HG03060 (cell line): ENCODE results near the gene DLG4.

Experiments
- ATAC-seq: cut with Tn5 transposase; IDR thresholded peaks from one replicate; pipeline ENCODE4 v1.9.1; 2021; ENCODE audit warnings: low read depth, moderate number of reproducible peaks; ENCODE audit not compliant: unreplicated experiment

Gene DLG4

DNA sequence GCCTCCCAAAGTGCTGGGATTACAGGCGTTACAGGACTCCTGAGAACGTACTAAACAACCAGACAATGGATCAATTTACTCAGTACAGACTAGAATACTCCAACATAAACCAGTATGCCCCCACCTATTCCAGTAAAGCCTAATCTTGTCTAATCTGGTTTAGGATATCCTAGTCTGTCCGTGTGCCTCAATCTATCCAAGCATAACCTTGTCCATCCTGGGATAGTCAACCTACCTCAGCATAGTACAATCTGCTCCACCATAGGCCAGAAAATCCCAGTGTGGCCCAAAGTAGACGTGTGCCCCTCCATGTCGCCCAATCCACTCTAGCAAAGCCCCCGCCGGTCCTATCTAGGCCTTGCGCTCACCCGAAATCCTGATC lies 14.1 kb upstream of the DLG4 start:
- no peak for ATAC-seq

DNA sequence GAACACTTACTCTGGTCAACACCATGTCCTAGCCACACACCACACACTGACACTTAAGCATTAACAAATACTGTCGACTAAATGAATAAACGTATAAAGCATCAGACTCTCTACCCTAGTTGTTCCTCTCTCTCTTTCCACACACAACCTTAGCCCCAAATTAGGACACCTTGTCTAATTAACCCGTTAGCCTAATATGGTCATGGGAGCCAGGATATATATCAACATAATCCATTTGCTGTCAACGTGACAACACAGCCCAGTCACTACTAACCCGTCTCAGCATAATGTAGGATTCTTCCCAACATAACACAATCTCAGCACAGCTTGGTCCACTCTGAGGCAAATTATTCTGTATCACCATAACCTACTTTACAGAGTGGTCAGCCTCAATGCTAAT lies 12.5 kb upstream of the DLG4 start:
- ATAC-seq: no peak

DNA sequence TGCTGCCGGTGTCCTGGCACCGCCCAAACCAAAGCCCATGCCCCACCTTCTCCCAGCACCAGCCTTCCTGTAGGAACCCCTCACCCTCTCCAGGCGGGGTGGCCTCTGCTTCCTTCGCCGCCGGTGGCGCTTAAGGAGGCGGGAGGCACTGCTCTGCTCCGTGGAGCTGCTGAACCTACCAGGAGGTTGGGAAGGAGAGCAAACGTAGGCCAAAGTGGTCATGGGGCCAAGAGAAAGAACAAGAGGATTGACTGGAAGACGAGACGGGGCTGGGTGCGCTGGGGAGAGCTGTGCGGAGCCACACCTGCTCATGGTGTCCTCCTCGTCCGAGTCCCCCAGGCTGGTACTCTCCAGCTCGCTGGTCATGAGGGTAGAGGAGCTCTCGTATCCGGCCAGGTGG lies 9.9 kb upstream of the DLG4 start:
- no peak for ATAC-seq

DNA sequence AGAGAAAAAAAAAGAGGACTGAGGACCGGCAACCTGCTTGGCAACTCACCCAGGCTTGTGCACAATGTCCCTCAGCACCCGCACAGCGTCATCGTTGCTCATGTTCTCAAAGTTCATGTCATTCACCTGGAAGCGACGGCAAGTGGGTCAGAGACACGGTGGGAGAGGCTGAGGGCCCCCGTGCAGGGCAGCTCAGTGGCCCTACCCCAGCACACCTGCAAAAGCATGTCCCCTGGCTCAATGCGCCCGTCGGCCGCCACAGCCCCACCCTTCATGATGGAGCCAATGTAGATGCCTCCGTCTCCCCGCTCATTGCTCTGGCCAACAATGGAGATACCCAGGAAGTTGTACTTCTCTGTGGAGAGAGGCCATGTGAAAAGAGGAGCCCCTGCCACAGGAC lies 9.3 kb upstream of the DLG4 start:
- ATAC-seq: no peak

DNA sequence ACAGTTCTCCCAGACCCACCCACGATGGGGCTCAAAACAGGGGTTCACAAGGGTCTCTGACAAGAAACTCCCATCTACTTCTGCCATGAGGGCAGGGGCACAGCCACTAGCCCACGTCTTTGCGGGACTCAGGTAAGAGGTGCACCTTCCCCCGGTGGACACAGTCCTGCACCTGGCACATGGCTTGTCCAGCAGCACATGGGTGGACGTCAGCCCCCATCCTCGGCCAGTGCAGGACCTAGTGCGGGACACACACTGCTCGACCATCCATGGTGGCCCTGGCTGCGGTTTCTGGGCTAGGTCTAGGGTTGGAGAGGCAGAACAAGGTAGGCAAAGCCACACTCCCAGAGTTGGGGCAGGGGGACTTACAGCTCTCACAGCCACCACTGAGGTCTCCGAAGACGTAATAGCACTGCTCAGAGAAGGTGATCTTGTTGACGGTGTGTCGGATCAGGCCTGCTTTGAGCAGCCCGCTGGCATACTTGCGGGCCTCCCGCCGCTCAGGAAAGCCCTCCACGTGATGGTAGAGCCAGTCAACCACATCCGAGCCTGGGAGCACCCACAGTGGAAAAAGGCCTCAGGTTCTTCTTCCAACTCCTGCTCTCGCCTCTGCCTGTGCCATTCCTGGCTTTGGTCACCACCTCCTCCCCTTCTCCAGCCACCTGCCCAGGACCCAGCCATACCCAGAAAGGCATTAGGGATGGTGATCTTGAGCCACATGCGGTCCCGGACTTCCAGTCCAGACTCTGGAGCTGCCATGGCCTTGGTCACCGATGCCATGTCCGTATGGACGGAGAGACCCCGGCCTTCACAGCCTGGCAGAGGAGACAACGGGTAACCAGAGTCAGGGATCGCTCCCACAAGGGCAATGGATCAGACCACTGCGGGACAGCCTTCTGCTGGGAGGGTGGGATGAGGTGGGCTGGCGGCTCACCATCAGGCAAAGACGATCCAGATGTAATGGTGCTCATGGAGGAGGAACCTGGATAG lies 7.4 kb upstream of the DLG4 start:
- ATAC-seq: no peak

DNA sequence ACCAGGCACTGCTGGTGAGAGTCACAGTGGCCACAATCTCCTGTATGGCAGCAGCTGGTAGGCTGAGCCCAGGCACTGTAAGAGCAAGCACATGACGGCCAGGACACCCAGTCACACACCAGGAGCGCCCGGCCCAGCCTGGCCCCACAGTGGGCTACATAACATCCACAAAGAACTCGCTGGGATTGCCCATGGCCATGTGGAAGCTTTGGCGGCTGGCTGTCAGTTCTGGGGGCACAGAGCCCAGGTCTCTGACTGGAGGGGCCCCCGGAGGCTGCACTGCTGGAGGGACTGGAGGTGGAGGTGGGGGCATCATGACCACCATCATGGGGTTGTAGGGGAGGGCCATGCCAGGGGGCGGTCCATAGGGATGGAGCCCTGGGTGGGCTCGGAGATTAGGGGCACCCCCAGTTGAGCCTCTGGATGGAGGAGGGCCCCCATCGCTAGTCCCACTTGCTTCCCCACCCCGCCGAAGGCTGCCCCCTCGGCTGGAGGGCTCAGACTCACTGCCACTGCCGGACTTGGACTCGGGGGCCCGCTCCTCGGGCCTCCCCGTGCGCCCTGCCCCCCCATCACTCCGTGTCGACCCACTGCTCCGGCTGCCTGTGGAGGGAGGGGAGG lies 6.2 kb upstream of the DLG4 start:
- no peak for ATAC-seq

DNA sequence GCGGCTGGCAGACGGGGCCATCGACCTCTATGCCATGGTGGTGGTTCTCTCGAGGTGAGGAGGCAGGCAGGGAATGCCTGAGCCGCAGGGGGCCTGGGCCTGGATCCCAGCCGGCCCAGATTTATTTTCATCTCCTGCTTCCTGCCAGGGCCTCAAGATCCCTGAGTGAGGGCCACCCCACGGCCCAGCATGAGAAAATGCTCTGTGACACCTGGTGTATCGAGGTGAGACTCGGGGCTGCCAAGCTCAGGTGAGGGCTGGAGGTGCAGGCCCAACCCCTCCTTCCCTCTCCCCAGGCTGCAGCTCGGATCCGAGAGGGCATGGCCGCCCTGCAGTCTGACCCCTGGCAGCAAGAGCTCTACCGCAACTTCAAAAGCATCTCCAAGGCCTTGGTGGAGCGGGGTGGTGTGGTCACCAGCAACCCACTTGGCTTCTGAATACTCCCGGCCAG lies 5.0 kb upstream of the DLG4 start:
- no peak for ATAC-seq

DNA sequence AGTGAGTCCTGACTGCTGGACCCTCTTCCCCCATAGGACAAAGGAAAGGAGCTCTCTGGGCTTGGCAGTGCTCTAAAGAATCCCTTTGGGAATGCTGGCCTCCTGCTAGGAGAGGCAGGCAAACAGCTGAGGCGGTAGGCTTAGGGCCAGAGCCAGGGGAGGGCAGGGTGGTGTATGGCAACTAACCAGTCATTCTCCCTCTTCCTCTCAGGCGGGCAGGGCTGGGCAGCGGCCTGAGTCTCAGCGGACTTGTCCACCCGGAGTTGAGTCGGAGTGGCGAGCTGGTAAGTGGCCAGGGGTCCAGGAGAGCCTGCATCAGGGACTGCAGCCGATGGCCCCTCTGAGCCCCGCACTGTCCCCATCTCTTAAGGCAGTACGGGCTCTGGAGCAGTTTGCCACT lies 4.5 kb upstream of the DLG4 start:
- ATAC-seq: no peak

DNA sequence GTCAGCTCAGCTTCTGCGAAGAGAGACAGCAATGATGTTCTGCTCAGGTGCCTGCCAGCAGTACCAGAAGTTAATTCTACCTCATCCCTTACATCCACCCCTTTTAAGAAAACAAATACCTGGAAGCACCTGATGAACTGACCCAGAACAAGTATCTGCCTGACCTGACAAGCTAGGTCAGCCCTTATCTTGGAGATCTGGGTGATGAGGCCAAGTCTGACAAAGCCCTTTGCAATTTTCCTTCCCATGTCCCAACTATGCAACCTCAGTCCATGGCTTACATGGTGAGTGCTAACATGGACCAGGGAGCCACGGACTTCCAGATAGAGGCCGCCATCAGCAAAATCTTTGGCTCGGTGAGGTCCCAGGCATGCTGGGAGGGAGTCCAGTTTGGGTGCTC lies 3.7 kb upstream of the DLG4 start:
- no peak for ATAC-seq

DNA sequence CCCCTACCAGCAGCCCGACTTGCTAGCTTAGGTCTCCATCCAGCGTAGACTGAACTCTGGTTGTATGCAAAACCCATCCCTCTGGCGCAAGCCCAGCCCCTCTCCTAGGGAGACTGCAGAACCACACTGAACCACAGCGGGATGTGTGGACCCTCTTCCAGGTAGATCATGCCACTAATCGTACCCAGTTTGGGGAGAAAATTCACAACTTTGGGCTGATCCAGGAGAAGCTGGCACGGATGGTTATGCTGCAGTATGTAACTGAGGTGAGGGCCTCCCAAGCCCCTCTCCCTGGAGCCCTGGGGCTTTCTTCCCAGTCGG lies 3.3 kb upstream of the DLG4 start:
- ATAC-seq: no peak

DNA sequence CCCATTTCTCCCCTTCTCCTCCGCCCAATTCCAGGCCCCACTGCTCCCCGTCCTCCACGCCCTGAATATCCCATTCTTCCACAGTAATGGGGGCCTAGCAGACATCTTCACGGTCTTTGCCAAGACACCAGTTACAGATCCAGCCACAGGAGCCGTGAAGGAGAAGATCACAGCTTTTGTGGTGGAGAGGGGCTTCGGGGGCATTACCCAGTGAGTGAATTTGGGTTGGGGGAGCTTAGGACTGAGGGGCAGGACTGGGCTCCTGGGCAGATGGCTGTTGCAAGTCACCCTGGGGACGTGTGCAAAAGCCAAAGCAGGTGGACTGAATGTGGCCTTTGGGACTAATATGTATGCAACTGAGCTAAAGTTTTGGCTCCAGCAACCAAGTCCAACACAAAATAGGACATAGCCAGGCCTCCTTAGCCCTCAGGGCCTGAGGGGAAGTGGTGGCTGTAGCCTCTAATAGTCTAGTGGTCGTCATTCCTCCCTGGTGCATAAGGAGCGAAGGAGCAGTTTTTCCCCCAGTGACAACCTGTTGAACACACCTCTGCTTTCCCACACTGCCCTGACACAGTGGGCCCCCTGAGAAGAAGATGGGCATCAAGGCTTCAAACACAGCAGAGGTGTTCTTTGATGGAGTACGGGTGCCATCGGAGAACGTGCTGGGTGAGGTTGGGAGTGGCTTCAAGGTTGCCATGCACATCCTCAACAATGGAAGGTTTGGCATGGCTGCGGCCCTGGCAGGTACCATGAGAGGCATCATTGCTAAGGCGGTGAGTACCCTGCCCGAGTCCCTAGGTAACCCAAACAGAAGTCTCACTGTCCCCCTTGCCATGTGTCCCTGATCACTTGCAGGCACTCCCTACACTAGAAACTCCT lies 2.7 kb upstream of the DLG4 start:
- ATAC-seq: no peak

DNA sequence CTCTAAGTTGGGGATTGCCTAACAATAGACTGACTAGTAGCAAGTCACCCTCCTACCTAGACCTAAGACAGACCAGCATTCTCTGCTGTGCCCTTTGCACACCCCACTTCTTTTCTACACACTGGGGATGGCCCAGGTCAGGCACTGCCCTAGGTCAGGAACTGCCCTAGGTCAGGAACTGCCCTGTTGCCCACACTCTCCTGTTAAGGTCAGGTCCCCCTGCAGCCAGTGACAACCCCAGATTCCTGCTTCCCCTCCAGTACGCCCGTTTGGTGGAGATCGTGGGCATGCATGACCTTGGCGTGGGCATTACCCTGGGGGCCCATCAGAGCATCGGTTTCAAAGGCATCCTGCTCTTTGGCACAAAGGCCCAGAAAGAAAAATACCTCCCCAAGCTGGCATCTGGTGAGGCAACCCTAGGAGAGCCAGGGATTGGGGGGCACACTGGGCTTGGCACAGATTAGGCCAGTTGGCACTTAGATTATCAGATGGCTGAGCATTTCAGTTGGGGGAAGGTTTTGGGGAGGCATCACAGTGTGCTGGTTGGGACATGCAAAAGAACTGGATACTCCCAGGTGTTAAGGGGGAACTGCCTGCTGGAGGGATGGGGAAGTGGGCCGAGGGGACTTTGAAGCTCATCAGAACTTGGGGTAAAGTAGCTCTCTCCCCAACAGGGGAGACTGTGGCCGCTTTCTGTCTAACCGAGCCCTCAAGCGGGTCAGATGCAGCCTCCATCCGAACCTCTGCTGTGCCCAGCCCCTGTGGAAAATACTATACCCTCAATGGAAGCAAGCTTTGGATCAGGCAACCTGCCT lies 1.8 kb upstream of the DLG4 start:
- ATAC-seq: no peak

DNA sequence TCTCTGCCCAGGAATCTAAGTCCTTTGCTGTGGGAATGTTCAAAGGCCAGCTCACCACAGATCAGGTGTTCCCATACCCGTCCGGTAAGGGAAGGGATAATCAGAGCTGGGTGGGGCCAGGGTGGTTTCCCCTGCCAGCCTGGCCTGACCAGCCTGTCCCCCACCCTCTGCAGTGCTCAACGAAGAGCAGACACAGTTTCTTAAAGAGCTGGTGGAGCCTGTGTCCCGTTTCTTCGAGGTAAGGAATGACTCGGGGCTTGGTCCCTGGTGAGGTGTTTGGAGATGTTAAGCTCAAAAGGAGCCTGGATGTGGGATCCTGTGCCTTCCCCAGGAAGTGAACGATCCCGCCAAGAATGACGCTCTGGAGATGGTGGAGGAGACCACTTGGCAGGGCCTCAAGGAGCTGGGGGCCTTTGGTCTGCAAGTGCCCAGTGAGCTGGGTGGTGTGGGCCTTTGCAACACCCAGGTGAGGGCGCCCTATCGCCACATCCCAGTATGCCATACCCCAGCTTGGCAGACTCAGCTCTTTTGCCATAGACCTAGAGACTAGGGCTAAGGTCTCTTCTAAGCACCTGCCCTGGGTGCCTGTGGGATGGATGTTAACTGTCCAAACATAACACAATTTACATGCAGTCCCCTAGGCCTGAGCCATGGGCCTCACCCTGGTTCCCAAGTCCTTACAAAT lies 1.1 kb upstream of the DLG4 start:
- ATAC-seq: no peak

DNA sequence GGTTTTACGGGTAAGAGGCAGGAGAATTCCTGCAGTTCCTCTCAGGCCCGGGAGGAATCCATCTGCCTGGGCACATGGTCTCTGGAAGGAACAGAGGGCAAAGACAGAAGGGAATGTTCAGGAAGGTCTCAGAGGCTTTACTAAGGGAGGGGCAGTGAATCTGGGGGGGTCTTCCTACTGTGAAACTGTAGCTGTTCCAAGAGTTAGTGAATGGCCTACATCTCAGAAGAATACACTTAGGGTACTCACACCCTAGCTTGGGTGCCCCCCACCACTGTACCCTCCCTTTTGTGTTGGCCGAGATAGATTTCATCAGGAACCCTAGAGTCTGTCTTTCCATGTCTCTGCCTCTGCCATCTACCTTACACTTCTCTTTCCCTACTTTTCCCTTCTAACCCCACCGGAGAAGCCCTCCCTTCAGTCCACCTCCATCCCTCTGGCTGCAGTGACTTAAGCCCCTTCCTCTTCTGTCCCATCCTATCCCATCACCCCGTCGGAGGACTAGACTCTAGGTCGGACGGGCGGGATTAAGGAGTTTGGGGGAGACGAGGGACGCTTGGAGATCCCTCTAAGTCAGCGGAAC lies 316 bp downstream of the DLG4 start:
- ATAC-seq: no peak

DNA sequence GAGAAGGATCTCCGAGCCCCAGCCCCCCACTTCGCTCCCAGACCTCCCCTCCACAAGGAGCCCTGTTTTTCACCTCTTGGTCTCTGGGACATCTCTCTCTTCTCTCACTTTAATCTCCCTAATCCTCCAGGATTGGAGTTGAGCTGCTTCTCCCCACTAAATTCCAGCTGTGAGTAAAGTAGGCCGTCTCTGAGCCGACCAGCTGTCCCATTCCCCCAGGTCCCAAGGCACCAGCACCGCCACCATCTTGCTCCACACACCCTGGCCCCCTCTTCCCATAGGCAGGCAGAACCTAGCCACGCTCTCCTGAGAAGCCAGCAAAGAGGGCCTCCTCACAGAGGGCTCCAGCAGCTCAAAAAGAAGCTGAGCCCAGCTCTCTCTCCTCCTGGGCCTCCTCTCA lies 878 bp downstream of the DLG4 start:
- no peak for ATAC-seq

DNA sequence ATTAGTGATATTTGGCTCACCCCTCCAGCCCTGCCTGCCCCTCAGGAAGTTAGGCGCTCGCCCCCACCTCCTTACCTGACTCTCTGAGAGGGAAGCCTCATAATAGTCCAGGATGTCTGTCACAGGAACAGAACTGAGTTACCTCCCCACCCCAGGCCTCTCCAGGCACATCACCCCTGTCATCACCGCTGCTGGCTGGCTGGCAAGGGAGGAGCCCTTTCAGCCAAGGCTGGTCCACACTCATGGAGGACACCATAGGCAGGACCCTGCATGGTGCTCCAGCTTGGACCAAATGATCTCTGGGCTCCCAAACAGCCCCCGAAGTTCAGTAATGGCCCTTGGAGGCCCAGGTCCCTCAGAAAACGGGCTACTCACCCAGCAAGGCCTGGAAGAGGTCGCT lies 1.5 kb downstream of the DLG4 start:
- ATAC-seq: no peak

DNA sequence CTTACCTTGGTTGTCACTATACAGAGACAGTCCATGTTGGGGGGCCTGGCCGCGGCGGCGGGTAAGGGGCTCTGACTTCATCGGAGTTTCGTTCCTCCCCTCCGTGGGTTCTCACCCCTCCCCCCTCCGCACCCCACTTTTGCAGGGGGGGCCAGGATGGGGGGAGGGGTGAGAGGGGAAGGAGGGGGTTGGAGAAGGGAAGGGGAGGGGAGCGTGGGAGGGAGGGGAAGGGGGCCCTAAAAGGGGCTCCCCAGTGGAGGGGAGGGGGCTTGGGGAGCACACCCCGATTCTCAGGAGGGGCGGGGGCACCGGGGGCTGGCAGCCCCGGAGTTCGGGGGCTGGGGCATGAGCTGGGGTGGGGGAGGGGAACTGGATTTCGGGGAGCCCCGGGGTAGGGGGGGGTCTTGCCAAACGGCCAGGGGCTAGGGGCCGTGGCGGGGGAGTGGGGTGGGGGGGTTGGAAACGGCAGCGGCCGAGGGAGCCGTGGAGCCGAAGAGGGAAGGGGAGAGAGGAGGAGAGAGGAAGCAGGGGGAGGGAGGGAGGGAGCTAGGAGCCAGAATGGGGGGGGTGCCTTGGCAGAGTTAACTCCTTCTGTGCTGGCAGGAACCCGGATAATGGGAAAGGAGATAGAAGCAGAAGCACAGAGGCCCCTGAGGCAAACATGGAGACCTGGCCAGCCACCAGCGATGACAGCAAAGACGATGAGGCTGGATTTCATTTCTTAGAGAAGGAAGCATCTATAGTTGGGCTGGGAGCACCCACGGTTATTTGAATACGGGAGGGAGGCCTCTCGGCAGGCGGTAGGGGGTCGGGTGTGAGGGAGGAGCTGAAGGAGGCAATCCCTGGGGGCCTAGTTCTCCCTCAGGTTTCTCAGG lies 2.3 kb downstream of the DLG4 start:
- ATAC-seq: no peak

DNA sequence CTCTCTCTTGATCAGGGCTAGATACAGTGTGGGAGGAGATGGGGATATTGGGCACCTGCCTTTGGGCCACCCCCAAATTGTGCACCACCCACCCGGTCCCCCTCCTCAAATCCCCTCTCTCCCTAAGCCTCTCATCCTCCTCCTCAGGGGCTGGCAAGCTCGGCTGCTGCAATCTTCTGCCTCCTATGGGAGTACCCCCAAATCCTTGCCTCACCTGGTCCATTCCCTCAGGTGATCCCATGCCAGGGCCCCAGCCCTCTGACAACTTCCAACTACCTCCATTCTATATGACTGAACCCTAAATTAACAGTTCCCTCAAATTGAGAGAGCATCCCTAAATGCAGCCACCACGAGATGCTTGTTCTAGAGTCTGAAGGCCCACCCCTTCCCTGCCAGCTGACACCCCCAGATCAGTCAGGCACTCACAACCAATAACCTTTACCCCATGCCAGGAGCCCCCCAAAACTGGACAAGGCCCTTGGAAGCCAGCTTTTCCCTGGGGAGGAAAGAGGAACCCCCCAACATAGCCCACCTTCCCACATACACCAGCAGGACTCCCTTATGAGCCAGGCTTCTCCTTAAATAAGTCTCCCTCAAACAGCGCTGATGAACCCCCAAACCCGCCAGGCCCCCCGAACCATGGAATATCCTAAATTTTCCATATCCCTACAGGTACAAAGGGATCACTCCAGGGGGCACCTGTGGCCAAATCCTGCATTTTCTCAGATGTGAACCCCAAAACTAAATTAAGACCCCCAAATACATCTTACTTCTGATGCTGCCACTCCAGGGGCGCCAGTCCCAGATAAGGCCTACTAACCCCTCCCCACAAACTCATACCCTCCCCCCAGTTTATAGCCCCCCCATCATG lies 3.2 kb downstream of the DLG4 start:
- ATAC-seq: no peak
